Glomerular visceral epithelial cell (primary cell): ENCODE data around the gene RFX2.

ENCODE experiments used
- DNase-seq: peaks from one replicate; pipeline ENCODE4 v3.0.0-alpha.2; 2016; ENCODE audit errors: extremely low spot score

RFX2 gene

GRCh38 chr19:6059988-6060599 lies 50.2 kb downstream of the RFX2 start:
- DNase-seq = no peak

GRCh38 chr19:6059396-6059947 lies 50.8 kb downstream of the RFX2 start:
- no peak for DNase-seq

DNA sequence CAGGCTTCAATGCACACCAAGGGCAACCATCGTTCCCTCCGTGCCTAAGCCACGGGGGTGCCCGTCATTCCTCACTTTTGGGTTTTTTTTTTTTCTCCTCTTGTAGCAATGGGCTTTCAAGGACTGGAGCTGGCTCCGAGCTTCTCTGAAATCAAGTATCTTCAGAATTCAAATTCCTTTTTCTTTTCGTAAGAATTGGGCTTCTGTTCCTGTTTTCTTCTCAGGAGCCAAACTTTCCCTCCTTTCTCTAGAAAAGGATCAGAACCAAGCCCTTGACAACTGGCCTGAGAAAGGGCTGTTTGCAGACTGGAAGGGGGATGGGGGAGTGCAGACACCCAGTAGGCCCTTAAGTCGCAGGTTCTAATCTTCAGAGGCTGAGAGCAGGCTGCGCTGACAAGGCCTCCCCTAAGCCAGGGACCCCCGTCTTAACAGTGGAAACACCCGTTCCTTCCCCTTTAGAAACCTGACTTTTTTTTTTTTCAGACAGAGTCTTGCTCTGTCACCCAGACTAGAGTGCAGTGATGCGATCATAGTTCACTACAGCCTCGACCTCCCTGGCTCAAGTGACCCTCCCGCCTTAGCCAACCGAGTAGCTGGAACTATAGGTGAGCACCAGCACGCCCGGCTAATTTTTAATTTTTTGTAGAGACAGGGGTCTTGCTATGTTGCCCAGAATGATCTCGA lies 51.6 kb downstream of the RFX2 start:
- no peak for DNase-seq

- DNase-seq = no peak
Measured at GRCh38 chr19:6057651-6058517, 52.4 kb downstream of the RFX2 start.

- DNase-seq = peak; percentile 83
Measured at GRCh38 chr19:6056801-6057650, 53.3 kb downstream of the RFX2 start.

GRCh38 chr19:6056282-6056741 lies 54.0 kb downstream of the RFX2 start:
- DNase-seq = no peak

DNA sequence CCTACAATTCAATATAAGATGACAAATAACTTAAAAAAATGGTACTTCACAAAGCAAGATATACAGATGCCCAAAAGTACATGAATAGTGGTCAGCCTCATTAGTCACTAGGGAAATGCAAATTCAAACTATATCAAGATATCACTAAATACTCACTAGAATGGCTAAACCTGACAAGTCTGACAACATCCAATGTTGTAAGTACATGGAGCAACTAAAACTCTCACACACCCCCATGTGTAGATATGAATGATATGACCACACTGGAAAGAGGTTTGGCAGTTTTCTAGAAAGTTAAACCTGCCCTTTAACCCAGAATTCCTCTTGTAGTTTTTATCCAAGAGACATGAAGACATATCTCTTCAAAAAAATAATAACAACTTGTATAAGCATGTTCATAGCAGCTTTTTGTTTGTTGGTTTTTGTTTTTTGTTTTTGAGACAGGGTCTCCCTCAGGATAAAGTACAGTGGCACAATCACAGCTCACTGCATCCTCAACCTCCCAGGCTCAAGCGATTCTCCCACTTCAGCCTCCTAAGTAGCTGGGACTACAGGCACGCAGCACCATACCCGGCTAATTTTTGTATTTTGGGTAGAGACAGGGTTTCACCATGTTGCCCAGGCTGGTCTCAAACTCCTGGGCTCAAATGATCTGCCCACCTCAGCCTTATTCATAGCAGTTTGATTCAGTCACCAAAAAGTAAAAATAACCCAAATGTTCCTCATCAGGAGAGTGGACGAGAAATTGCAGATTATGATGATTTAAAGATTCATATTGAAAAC lies 55.1 kb downstream of the RFX2 start:
- no peak for DNase-seq

- peak; percentile 79 for DNase-seq
Measured at GRCh38 chr19:6048793-6049405, 61.4 kb downstream of the RFX2 start.

GRCh38 chr19:6048348-6048747 lies 62.0 kb downstream of the RFX2 start:
- DNase-seq = no peak

- DNase-seq = peak; percentile 38
Measured at GRCh38 chr19:6047741-6048251, 62.5 kb downstream of the RFX2 start.

DNA sequence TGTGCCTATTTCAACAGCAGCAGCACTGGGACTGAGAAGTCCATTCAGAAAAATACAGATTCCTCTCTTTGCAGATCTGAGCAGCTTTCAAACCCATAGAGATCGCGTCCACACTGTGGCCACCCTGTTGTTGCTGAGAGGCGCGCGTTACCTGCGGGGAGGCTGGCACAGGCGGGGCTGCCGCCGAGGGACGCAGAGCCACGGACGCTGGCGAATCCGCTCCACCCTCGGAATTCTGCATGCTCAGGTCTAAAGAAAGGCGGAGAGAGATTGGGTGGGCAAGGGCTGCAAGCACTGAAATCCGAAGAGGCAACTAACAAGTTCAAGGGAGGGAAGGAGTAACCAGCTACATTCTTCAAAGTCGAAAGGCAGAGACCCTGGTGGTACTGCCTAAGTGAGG lies 63.0 kb downstream of the RFX2 start:
- DNase-seq = no peak

DNA sequence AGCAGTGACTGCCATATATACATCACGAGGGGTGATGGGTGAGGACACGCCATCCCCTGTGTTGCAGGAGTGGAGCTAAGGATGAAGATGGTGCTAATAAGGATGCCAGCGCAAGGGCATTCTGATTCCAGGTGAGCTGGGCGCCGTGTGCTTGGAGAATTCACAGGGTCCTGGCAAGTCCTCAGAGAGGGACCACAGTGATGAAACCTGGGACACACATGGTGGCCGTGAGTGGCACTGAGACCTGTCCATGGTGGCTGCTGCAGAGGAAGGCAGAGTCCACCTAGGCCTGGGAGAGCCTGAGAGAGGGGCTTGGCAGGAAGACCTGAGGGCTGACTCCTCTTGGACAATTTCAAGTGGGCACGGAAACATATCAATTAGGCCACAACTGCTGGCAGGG lies 65.2 kb downstream of the RFX2 start:
- no peak for DNase-seq

GRCh38 chr19:6044056-6044805 lies 66.1 kb downstream of the RFX2 start:
- DNase-seq = no peak

DNA sequence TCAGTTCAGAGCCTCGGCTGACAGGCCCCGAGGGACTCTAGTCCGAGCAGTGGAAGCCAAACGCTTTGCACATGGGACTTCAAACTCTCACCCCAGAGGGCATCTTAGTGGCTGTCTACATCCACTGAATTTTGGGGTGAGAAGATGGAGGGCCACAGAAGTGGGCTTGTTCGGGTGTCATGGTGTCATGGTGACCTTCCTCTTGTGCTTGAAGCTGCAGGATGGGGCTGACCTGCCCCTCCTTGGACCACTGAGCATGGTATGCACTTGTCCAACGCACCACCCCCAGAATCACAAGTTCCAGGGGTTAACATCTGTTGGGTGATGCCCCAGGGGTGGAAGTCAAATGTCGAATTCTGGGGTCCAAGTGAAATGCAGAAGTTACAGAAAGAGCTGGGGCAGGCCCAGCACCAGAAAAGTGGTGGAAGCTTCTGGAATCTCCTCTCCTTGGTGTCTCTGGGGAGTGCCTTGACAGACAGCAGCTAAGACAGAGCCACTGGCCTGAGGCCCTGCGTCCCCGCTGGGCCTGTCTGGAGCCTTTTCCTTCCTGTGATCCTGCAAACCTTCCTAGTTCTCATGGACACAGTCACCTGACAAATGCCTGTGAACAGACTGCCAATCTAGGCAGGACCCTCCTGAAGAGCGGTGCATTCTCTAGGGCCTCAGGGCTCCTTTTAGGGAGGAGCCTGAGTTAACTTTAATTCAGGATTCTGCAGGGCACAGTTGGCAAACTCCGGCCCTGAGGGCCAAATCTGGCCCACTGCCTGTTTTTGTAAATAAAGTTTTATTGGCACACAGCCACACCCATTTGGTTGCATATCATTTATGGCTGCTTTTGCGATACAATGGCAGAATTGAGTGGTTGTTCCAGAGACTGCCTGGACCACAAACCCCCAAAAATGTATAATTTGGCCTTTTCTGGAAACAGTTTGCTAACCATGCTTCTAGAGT lies 67.2 kb downstream of the RFX2 start:
- no peak for DNase-seq

- no peak for DNase-seq
Measured at GRCh38 chr19:6041991-6042481, 68.3 kb downstream of the RFX2 start.

- DNase-seq = no peak
Measured at GRCh38 chr19:6041071-6041470, 69.2 kb downstream of the RFX2 start.

GRCh38 chr19:6039566-6040225 lies 70.6 kb downstream of the RFX2 start:
- no peak for DNase-seq
